ENCODE results near the gene MZT2A.
"Not testable (repeated sequence)": the region's sequence is repeated elsewhere in the genome, so short reads cannot be mapped to it uniquely, and the experiment has no call there.

- not testable (repeated sequence) for TF ChIP-seq EZH2 (IDR thresholded peaks at IDR 0.05; ENCODE audit: borderline replicate concordance); CTCF (IDR thresholded peaks at IDR 0.05; ENCODE audit: poor library complexity)
These were observed 37.0 kb upstream of the MZT2A start for GRCh38 chr2:131528981-131529863.

Data from hepatocyte (in vitro differentiated cells).